K562 treated with DMSO at 1 percent for 4 hours (cell line): ENCODE data around the gene SKIC3. TPM values are rescaled to one million over a fixed set of nuclear protein-coding genes. Genes with fewer than 3 reads are reported as not detected.

Experiments
- total RNA-seq: library from RNA; unstranded; fragments of 300-600 nt; gene quantifications from 2 replicates; pipeline ENCODE4 v1.2.3, GENCODE V29; 2022; ENCODE audit not compliant: insufficient read depth

Gene SKIC3
- total RNA-seq = 16.9 and 21.5 TPM in 2 replicates

GRCh38 chr5:95554647-95555548, at the start of gene SKIC3, which contains the start of gene ARSK:
SKIC3 (minus strand) TSS chr5:95554977; CDS start chr5:95547150, 7,827 bp downstream.
ARSK (plus strand) TSS chr5:95555101; CDS start chr5:95555279, 178 bp downstream.

Other genes with a start within 250 kb of the SKIC3 start
- gene FAM81B, start 163.6 kb downstream of the SKIC3 start, total RNA-seq = 4.2 TPM in 1 of 2 replicates, not detected in the other
- gene ARSK, start 124 bp upstream of the SKIC3 start, total RNA-seq = 5.3 and 6.3 TPM in 2 replicates
- gene GPR150, start 65.1 kb upstream of the SKIC3 start, total RNA-seq = not detected in 2 replicates
- 16.9 and 24.9 TPM in 2 replicates for gene RFESD, start 91.8 kb upstream of the SKIC3 start, total RNA-seq
- gene SPATA9, start 128.0 kb upstream of the SKIC3 start, total RNA-seq = not detected in 2 replicates
- gene RHOBTB3, start 176.4 kb upstream of the SKIC3 start, total RNA-seq = 49.5 and 61.7 TPM in 2 replicates